GM20000 (cell line): ENCODE data around the gene MATN3.

Experiments used
- DNase-seq: peaks from one replicate; pipeline ENCODE4 v3.0.0; 2012; ENCODE audit warnings: low spot score
- TF ChIP-seq, protein P1 (sequence below): IDR thresholded peaks from 2 replicates; pipeline ENCODE4 v1.5.1; 2012; ENCODE audit warnings: mild to moderate bottlenecking, control low read depth; ENCODE audit errors: extremely low read depth, missing control alignments

The MATN3 gene

DNA sequence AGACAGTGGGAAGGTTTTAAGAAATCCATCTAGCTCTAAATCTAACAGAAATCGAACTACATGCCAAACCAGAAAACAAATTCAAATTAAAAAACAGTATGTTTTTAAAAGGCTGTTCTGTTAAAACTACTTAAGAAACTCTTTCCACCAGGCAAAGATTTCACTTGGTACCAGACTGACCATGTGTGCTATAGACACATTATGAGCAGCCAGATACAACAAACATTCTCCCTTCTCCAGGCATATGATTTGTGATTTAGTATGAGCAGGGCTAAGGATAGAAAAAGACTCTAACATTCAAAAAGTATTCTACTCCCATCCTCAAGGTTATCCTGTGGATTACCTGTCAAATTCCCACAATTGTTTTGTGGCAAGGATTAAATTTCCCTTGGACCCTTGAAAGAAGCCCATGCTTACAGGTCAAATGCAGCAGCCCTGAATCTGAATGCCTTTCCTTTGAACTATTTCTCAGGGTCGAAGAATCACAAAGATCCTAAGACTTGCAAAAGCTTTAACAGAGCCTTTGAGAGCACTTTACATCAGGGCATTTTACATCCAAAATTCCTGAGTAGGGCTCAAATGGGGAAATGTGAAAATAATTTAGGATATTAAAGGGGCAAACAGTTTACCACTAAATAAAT is 68.1 kb downstream of the MATN3 start:
- TF ChIP-seq, protein P1, sequence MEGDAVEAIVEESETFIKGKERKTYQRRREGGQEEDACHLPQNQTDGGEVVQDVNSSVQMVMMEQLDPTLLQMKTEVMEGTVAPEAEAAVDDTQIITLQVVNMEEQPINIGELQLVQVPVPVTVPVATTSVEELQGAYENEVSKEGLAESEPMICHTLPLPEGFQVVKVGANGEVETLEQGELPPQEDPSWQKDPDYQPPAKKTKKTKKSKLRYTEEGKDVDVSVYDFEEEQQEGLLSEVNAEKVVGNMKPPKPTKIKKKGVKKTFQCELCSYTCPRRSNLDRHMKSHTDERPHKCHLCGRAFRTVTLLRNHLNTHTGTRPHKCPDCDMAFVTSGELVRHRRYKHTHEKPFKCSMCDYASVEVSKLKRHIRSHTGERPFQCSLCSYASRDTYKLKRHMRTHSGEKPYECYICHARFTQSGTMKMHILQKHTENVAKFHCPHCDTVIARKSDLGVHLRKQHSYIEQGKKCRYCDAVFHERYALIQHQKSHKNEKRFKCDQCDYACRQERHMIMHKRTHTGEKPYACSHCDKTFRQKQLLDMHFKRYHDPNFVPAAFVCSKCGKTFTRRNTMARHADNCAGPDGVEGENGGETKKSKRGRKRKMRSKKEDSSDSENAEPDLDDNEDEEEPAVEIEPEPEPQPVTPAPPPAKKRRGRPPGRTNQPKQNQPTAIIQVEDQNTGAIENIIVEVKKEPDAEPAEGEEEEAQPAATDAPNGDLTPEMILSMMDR = no peak
- DNase-seq = no peak

DNA sequence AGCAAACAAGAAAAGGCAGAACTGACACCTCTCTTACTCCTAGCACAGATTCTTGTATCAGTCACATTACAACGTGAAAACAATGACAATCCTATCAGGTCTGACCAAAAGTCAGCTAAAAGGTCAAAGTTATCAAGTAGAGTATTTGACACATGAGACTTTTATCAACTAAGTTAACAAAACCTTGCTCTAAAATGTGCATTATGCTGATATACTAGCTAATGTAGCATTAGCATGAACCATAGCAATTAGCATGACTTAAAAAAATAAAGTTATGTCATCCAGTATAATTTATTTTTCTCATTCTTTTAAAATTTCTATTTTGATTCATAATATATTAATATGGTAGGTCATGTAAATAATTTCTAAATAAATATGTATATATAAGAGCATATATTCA is 69.3 kb downstream of the MATN3 start:
- TF ChIP-seq, protein P1 = no peak
- no peak for DNase-seq

DNA sequence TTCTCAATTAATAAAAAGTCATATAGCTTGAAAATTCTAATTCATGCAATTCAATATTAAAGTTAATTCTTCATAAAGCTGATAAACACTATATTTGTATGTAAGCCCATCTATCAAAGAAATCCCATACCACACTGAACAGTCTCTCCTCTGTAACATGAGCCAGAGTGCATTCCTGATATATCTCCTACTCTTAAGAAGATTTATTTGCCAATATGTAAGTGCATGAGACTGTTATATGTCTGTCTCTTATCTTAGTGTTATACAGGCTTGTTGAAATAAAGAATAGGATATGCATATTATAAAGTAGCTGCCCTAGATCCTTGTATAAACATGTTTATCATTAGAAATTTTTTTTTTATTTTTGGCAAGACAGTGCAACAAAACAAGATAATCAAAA is 70.3 kb downstream of the MATN3 start:
- TF ChIP-seq, protein P1 = no peak
- DNase-seq = no peak
